ENCODE data around the gene MR1.

DNA sequence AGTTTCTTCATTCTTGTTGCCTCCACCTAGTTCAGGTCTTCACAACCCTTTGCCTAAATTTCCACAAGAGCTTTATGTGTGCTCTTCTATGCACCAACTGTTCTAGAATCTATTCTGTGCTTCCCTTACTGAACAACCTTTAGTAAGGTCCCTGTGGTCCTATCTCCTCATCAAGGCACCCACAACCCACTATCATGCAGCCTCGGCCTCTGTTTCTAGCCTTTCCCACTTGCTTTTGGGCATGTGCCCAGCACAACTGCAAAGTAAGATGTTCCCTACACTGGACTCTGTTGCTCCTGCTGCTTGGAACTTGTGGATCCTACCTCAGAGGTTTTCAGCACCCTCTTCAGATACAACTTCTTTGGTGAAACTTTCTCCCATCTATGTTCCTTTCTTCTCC lies 52.3 kb downstream of the MR1 start:
- TF ChIP-seq, protein P1, sequence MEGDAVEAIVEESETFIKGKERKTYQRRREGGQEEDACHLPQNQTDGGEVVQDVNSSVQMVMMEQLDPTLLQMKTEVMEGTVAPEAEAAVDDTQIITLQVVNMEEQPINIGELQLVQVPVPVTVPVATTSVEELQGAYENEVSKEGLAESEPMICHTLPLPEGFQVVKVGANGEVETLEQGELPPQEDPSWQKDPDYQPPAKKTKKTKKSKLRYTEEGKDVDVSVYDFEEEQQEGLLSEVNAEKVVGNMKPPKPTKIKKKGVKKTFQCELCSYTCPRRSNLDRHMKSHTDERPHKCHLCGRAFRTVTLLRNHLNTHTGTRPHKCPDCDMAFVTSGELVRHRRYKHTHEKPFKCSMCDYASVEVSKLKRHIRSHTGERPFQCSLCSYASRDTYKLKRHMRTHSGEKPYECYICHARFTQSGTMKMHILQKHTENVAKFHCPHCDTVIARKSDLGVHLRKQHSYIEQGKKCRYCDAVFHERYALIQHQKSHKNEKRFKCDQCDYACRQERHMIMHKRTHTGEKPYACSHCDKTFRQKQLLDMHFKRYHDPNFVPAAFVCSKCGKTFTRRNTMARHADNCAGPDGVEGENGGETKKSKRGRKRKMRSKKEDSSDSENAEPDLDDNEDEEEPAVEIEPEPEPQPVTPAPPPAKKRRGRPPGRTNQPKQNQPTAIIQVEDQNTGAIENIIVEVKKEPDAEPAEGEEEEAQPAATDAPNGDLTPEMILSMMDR (IDR thresholded peaks at IDR 0.05) = no peak
- TF ChIP-seq POLR2A (IDR thresholded peaks at IDR 0.05) = no peak
